Activated CD8-positive, alpha-beta memory T cell treated with anti-CD3 and anti-CD28 coated beads, Interleukin-2, amount 50 U/mL, for 4 hours (primary cell): ENCODE results near the gene JPH4.

Source experiments
- DNase-seq: peaks from one replicate; pipeline ENCODE4 v3.0.0-alpha.2; 2020

The JPH4 gene

GRCh38 chr14:23561873-23562821 lies 16.4 kb downstream of the JPH4 start:
- DNase-seq, result no peak

- no peak for DNase-seq
Measured at GRCh38 chr14:23561259-23561658, 17.3 kb downstream of the JPH4 start.

- no peak for DNase-seq
Measured at GRCh38 chr14:23559926-23560520, 18.6 kb downstream of the JPH4 start.

GRCh38 chr14:23559010-23559925 lies 19.3 kb downstream of the JPH4 start:
- peak; percentile 72 for DNase-seq

- DNase-seq, result no peak
Measured at GRCh38 chr14:23558346-23559009, 20.1 kb downstream of the JPH4 start.

- no peak for DNase-seq
Measured at GRCh38 chr14:23557946-23558345, 20.6 kb downstream of the JPH4 start.

DNA sequence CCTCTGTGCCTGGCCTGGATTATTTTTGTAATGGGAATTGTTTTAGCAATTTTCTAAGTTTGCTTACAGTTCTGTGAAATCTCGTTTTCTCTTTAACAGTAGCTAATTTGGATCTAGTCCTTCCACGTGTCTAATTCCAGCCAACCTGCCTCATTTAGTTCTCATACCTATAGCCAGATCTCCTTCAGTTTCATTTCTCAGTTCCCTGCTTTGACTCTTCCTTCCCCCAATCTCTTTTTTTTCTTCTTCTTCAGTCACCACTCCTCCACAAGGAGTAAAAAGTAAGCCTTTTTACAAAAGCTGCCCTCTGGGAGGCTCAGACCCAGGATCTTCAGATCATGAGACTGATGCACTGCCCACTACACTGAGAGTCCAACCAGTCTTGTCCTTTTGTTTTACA lies 21.1 kb downstream of the JPH4 start:
- no peak for DNase-seq

DNA sequence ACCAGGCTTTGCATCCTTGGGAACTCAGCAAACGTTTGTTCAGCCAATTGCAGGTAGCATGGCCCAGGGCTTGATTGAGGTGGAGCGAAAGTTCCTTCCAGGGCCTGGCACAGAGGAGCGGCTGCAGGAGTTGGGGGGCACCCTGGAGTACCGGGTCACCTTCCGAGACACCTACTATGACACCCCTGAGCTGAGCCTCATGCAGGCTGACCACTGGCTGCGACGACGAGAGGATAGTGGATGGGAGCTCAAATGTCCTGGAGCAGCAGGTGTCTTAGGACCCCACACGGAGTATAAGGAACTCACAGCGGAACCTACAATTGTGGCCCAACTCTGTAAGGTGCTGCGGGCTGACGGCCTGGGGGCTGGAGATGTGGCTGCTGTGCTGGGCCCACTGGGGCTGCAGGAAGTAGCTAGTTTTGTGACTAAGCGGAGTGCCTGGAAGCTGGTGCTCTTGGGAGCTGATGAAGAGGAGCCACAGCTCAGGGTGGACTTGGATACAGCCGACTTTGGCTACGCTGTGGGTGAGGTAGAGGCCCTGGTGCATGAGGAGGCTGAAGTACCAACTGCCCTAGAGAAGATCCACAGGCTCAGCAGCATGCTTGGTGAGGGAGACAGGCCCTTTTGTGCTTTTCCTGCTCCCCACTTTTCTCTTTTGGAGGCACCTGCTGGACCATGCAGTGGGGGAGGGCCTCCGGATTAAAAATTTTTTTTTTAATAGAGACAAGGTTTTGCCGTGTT lies 21.7 kb downstream of the JPH4 start:
- no peak for DNase-seq

- DNase-seq, result peak; percentile 93
Measured at GRCh38 chr14:23555882-23556699, 22.5 kb downstream of the JPH4 start, which contains the start of gene THTPA. TSS of gene THTPA (plus strand) at chr14:23556271. CDS start at chr14:23556758, 487 bp downstream.

DNA sequence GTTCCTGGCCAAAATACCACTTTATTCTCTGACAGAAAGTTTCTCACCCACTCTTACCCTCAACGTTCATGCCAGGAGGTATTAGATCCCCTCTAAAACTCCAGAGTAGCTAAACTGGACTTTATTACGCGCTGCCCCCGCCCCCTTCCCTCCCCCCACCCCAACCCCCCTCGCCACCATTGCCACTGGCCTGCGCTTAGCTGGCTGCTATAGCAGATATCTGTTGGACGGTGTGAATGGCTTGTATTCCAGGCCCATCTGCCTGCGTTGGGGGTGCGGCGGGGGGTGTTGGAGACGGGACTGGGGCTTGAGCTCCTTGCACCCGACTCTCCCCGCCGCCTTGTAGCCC lies 23.1 kb downstream of the JPH4 start:
- no peak for DNase-seq

DNA sequence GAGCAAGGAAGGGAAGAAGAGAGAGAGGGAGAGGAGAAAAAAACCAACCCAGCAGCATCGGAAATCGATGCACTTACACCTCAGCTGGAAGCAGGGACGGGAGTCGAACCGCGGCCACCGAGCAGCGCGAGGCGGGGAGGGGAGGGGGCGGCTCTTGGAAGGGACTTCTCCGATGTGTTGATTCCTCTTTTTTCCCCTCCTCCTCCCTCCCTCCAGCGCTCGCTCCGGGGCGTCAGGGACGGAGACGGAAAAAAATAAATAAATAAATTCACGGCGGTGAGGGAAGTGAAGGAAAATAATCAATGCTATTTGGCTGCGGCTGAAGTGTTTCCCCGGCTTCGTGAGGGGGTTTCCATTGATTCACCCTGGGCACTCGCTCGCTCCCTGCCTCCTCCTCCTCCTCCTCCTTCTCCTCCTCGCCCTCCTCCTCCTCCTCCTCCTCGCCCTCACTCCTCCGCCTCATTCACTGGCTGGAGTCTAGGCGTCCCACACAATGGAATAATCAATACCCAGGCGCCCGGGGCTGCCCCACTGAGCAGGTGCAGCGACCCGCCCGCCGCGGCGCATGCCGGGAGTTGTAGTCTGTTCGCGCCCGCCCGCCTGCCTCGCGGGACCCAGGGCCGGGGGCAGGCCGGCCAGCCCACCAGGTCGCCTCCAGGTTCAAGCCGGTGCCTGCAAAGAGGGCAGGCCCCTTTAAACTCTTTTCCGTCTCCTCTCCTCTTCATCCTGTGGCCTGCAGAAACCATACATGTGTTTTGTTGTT lies 27.1 kb downstream of the JPH4 start, which contains the start of gene ZFHX2:
ZFHX2 (minus strand) TSS at position 500 of the 763 bp plus-strand sequence. CDS start 16,440 bp downstream, outside the sequence.
- peak; percentile 83 for DNase-seq

DNA sequence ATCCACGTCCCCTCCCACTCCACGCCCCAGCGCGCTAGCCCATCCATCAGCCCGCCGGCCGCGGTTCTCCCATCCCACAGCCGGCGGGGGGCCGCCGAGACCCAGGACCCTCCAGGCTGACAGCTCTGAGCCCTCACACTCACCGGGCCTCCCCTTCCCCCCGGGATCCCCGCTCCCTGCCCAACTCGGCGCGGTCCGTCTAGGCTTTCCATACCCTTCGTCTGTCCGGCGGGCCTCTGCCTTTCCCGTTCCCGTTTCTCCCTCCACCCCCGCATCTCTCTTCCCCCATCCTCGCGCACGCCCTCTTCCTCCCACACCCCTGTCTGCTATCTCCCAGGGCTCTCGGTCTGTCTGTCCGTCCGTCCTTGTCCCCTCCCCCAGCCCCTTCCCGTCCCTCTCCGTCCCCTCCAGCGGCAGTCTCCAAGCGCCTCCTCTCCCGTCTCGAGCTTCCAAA lies 27.8 kb downstream of the JPH4 start:
- no peak for DNase-seq

DNA sequence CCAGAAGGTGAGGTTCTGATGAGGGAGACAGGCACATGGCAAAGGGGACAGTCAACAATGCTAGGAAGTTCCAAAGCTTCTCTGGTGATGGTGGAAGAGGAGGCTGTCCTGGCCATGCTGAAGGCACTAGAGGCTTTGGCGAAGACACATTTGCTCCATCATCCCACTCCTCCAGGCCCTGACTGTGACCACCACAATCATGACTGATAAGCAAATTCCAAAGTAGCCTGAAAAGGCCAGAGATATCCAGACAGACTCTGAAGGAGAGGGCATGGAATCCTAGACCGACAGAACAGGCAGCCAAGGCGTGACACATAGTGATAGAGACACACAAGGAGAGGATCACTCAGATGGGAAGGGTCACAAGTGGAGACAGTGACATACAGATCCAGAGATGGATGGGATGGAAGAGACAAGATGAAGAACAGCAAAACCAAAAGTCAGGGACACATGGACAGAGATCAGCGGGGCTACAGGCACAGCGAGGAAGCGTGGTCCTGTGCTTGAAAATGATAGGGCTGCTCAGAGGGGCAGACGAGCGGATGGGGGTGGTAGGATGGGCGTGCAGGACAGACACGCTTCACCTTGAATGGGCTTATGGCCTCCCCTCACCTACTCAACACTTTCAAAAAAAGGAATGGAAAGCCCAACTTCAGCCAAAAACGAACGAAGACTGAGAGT lies 28.3 kb downstream of the JPH4 start:
- no peak for DNase-seq

GRCh38 chr14:23548351-23549318 lies 30.0 kb downstream of the JPH4 start:
- no peak for DNase-seq

DNA sequence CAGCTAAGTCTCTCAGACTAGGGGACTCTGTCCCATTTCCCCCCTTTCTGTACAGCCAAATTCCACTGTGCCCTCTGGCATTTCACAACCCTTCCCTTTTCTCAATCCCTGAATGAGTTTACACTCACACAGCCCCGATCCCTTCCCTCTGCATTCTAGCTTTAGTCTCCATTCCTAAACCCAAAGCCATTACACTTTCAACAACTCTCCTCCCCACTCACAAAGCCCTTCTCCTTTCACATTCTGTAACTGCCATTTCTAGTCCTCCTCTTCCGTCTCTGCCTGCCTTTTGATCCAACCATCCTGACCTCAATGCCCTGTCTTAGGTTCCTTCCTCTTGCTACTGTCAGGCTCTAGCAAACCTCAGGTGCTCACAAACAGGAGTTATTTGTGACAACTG lies 30.7 kb downstream of the JPH4 start:
- no peak for DNase-seq

DNA sequence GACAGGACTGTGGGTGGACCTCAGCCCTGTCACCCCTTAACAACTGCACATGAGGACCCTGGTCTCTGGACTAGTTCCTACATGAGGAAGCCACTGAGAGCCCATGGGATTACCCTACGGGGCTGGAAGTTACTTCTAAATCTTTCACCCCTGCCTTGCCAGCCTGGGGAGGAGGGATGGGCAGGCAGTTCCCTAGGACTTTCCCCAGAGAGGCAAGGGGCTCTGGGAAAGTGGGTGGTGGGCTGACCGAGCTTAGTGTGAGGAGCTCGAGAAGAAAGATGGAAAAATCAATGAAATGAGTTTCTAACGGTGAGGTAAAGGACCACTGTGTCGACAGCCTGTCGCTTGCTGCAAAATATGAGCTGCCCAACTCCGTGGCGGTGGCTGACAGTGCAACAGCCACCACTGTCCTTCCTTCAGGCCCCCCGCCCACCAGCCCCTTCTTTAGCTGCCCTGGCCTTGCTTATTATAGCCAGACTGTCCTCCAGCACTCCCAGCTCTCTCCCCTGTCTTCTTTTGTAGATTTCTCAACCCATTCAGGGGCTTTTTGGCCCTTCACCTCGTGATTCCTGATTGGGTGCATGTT lies 32.0 kb downstream of the JPH4 start:
- DNase-seq, result no peak

- DNase-seq, result no peak
Measured at GRCh38 chr14:23545740-23546365, 32.7 kb downstream of the JPH4 start.
